ENCODE measurements around the gene TMEM256. TPM values are rescaled to one million over a fixed set of nuclear protein-coding genes. Genes with fewer than 3 reads are reported as not detected.
A peak's percentile ranks its signal among the peaks of the same experiment; 100 is the strongest.

Gene TMEM256
- total RNA-seq, 4 donors from 2014 or later = 45.8 to 98.2 (median 83.2) TPM

- ATAC-seq (ENCODE audit: low FRiP score) (no peak), DNase-seq (ENCODE audit: low spot score) (no peak)
- no peak for TF ChIP-seq CTCF (IDR thresholded peaks at IDR 0.05)
These were observed 37.4 kb upstream of the TMEM256 start for GRCh38 chr17:7441266-7441665.

DNA sequence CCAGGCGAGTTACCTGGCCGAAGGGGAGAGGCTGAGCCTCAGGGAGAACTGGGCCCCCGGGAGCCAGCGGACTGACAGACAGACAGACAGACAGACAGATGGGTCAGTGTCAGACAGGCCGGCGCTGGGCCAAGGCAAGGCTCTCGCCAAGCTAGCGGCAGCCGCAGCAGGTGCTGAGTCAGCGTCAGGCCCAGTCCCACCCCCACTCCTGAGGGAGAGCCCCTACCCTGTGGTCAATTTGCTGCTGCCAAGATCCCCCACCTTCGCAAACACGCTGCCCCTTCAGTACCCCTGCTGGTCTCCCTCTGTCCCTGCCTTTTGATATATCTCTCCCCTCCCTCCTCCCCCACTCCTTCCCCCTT is 36.9 kb upstream of the TMEM256 start:
- ATAC-seq (ENCODE audit: low FRiP score) (no peak), DNase-seq (ENCODE audit: low spot score) (no peak)
- no peak for TF ChIP-seq CTCF (IDR thresholded peaks at IDR 0.05)

DNA sequence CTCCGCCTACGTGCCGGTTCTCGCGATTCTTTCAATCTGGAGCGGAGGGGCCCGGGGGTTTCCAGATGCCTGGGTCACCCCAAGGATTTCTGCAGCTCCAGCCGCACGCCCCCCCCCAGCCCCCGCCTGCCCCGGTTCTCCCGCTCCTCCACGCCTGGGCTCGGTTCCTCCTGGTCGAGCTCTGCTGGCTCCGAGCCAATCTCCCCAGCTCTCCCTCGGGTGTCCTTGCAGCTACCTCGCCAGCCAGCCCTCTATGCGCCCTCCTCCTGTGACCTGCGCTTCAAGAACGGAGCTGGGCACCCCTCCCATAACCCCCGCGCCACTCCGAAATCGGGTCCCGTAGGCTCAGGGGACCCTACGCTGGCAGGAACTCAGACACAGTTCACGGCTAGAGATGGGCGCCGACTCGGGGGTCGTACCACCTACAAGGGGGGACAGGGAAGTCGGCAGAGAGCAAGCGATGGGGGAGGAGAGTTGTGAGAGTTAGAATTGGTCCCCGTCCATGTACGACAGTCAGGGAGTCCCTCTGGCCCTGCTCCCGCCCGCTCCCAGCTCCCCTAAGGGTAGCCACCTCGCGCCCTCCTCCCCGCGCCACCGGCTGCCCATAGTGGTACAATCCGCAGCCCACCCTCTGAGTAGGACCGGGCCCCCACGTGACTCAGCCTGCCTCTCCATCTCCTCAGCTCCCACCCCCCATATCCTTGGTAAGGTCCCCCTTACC is 36.4 kb upstream of the TMEM256 start:
- TF ChIP-seq CTCF (IDR thresholded peaks at IDR 0.05) = no peak
- ATAC-seq (ENCODE audit: low FRiP score) = no peak
- DNase-seq (ENCODE audit: low spot score) = peak; percentile 57

DNA sequence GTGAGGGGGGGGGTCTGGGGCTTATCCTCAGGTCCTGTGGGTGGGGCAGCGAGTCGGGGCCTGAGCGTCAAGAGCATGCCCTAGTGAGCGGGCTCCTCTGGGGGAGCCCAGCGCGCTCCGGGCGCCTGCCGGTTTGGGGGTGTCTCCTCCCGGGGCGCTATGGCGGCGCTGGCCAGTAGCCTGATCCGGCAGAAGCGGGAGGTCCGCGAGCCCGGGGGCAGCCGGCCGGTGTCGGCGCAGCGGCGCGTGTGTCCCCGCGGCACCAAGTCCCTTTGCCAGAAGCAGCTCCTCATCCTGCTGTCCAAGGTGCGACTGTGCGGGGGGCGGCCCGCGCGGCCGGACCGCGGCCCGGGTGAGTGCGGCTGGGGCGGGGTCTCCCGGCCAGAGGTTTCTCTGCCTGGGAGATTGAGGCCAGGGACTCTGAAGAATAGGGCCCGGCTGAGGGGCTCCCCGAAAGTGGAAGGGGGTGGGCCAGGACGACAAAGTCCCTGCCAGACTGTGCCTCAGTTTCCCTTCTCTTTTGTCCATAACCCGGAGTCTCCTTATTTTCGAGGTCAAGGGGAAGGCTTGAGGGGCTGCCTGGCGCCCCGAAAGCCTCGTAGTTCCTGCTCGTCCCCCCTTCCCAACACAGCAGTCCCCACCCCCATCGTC is 35.7 kb upstream of the TMEM256 start, which contains the start of gene FGF11:
Gene FGF11 (plus strand): TSS at position 51 of the 651 bp plus-strand sequence. CDS start 109 bp downstream, at position 160.
- no peak for TF ChIP-seq CTCF (IDR thresholded peaks at IDR 0.05)
- ATAC-seq (ENCODE audit: low FRiP score) (no peak), DNase-seq (ENCODE audit: low spot score) (no peak)

GRCh38 chr17:7438656-7439460 is 35.0 kb upstream of the TMEM256 start:
- no peak for TF ChIP-seq CTCF (IDR thresholded peaks at IDR 0.05)
- no peak for ATAC-seq (ENCODE audit: low FRiP score)
- DNase-seq (ENCODE audit: low spot score) = no peak

DNA sequence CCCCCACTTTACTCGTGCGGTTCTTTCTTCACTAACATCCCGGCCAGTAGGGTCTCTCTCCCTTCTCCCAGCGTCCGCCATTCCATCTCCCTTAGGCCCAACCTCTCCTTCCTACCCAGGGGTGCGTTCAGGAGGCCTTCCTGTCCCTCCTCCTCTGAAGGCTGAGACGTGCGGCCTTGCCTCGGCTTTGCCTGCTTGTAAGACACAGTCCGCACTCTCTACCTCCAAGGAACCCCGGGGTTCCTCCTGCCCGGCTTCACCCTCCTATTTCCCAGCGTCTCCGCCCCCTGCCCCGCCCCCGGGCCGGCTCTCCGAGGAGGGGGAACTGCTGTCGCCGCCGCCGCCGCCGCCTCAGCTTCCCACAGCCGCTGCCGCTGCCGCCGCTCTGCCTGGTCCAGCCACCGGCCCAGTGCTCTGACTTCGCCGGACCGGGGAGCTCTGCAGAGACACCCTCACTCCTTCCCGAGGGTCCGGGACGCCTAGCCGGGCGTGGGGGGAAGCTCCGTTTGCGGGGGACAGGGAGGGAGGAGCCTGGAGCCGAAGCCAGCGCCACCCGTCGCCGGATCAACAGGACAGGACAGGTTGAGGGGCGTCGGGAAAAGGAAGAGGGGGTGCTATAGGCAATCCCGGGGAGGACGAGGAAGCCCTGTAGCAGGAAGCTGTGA is 34.2 kb upstream of the TMEM256 start:
- DNase-seq (ENCODE audit: low spot score) = no peak
- ATAC-seq (ENCODE audit: low FRiP score) = no peak
- no peak for TF ChIP-seq CTCF (IDR thresholded peaks at IDR 0.05)
